Natural killer cell treated with Interleukin-12 subunit alpha and Interleukin-12 subunit beta and Interleukin-15 and Interleukin-18, amount 100 ng/mL, for 72 hours (primary cell): ENCODE measurements around the gene DLGAP1. TPM values are rescaled to one million over a fixed set of nuclear protein-coding genes. Genes with fewer than 3 reads are reported as not detected.
"Not testable (repeated sequence)": the region's sequence is repeated elsewhere in the genome, so short reads cannot be mapped to it uniquely, and the experiment has no call there.

Experiments
- ATAC-seq, 2 donors: fragments of 150-1000 bp; cut with Tn5 transposase in 1 of 2; sonication (Bioruptor Pico), chemical (Tn5 transposase) in 1 of 2; 2 replicates each; pipeline ENCODE4 v1.10.0; 2021
- DNase-seq: peaks from one replicate; pipeline ENCODE4 v3.0.0; 2022; ENCODE audit warnings: low spot score
- H3K27ac Mint-ChIP-seq, 2 donors: 1 replicate in 1 of 2; 2 replicates in 1 of 2; pipeline ENCODE4 v1.8.0; 2022; ENCODE audit warnings: mixed read lengths in 2 of 2, mild to moderate bottlenecking in 1 of 2, moderate library complexity in 1 of 2
- H3K27me3 Mint-ChIP-seq, 2 donors: 1 replicate in 1 of 2; 2 replicates in 1 of 2; pipeline ENCODE4 v1.8.0; 2022; ENCODE audit warnings: mixed read lengths in 2 of 2
- H3K36me3 Mint-ChIP-seq: one replicate; pipeline ENCODE4 v1.8.0; 2022; ENCODE audit warnings: mixed read lengths
- H3K4me1 Mint-ChIP-seq, 2 donors: 1 replicate in 1 of 2; 2 replicates in 1 of 2; pipeline ENCODE4 v1.8.0; 2022; ENCODE audit warnings: low read depth in 2 of 2, mixed read lengths in 2 of 2, mild to moderate bottlenecking in 1 of 2
- H3K4me3 Mint-ChIP-seq: one replicate; pipeline ENCODE4 v1.8.0; 2022; ENCODE audit warnings: mixed read lengths
- H3K9me3 Mint-ChIP-seq: 2 replicates; pipeline ENCODE4 v1.8.0; 2022; ENCODE audit warnings: mixed read lengths
- total RNA-seq, 2 donors: library from RNA; stranded (reverse); gene quantifications; one replicate each; pipeline ENCODE4 v1.2.3, GENCODE V29; 2022

DLGAP1 gene
- total RNA-seq, 2 donors from 2014 or later: not detected

DNA sequence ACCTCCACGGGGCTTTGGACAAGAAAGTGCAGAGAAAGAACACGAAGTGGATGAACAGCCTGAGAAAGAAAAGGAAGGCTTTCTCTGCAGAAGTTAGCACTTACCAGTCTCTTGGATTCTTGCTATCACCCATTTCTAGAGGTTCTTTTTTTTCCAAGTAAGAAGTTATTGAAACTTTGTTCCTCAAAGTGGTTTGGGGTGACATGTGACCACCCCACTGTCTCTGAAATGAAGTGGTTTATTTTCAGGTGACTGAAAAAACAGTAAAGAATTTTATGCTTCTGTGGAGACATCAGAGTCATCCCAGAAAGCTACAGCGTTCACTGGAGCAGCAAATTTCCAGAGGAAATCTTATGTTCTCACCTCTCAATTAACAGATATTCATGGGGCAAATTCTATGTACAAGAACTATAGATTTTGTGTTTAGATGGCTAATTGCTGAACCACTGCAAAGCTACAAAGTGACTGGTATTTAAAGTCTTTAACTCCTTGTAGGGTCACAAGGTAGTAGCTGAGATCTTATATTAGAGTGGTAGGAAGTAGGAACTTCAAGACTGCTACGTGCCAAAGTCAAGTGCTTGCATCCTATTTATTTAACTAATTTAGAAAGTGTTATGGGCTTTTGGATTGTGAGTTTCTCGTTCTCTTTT, 737.6 kb downstream of the DLGAP1 start:
- no peak for DNase-seq
- Mint-ChIP-seq H3K4me1 (no peaks in the 10 kb centered on the region), H3K27ac (no peak overlapping the region)

DNA sequence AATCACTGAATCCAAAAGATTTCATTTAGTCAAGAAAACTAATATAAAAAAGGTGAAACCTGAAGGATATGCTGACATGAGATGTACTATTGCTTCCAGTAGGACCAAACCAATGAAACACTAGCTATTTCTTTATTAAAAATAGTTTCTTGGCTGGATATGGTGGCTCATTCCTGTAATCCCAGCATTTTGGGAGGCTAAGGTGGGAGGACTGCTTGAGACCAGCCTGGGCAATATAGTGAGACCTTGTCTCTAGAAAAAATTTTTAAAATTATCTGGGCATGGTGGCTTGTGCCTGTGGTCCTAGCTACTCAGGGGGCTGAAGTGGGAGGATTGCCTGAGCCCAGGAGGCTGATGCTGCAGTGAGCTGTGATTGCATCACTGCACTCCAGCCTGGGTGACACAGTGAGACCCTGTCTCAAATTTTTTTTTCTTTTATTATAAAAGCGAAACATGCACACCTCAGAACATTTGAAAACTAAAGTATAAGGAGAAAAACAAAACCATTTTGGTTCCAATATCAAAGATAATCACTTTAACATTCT, 738.9 kb downstream of the DLGAP1 start:
- Mint-ChIP-seq H3K9me3 (no peaks in the 10 kb centered on the region), H3K27me3 (peaks cover 2 to 5% of the 10 kb centered on the region in 2 donors), H3K4me3 (no peak overlapping the region), H3K27ac (no peak overlapping the region), H3K4me1 (no peaks in the 10 kb centered on the region), H3K36me3 (no peaks in the 10 kb centered on the region)
- ATAC-seq: no peak
- no peak for DNase-seq

More for the DNA sequence above, 737.6 kb downstream of the DLGAP1 start:
- Mint-ChIP-seq H3K4me3 (no peak overlapping the region), H3K36me3 (no peaks in the 10 kb centered on the region), H3K27me3 (peaks cover 0 to 2% of the 10 kb centered on the region in 2 donors), H3K9me3 (no peaks in the 10 kb centered on the region)
- no peak for ATAC-seq

- ATAC-seq (no peak), DNase-seq (no peak)
- no peak overlapping the region for H3K27ac Mint-ChIP-seq
- H3K4me1 Mint-ChIP-seq: no peaks in the 10 kb centered on the region
- no peaks in the 10 kb centered on the region for H3K36me3 Mint-ChIP-seq
- no peaks in the 10 kb centered on the region for H3K9me3 Mint-ChIP-seq
- H3K27me3 Mint-ChIP-seq: peaks cover 7 to 12% of the 10 kb centered on the region in 2 donors
- no peak overlapping the region for H3K4me3 Mint-ChIP-seq
Measured at GRCh38 chr18:3715231-3716080, 739.7 kb downstream of the DLGAP1 start.

GRCh38 chr18:3713708-3714107, 741.4 kb downstream of the DLGAP1 start:
- no peak for DNase-seq
- no peak overlapping the region for H3K4me3 Mint-ChIP-seq
- ATAC-seq: no peak
- no peaks in the 10 kb centered on the region for H3K9me3 Mint-ChIP-seq
- H3K27ac Mint-ChIP-seq: no peak overlapping the region
- peaks cover 8 to 23% of the 10 kb centered on the region in 2 donors for H3K27me3 Mint-ChIP-seq
- H3K36me3 Mint-ChIP-seq: no peaks in the 10 kb centered on the region
- no peaks in the 10 kb centered on the region for H3K4me1 Mint-ChIP-seq

DNA sequence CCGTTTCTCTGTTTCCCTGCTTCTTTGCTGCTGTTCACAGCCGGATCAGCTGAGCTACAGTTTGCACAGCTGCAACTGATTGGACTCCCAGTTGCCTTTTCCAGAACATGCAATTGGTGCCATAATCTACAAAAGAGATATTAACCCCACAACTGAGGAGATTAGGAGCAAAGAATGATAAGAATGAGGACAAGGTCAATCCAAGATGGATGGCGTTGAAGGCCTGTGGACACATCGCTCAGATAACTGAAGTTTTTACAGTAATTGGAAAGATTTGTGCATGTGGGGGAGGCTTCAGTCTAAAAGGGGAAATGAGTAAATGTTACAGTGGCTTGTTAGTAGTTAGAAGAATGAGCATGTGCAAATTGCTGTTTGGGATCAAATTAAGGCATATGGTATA, 741.9 kb downstream of the DLGAP1 start:
- H3K36me3 Mint-ChIP-seq: no peaks in the 10 kb centered on the region
- no peak overlapping the region for H3K27ac Mint-ChIP-seq
- H3K4me3 Mint-ChIP-seq: no peak overlapping the region
- no peaks in the 10 kb centered on the region for H3K9me3 Mint-ChIP-seq
- no peak for DNase-seq
- peaks cover 7 to 28% of the 10 kb centered on the region in 2 donors for H3K27me3 Mint-ChIP-seq
- no peak for ATAC-seq
- H3K4me1 Mint-ChIP-seq: no peaks in the 10 kb centered on the region

GRCh38 chr18:3712491-3712890, 742.6 kb downstream of the DLGAP1 start:
- Mint-ChIP-seq H3K9me3 (no peaks in the 10 kb centered on the region), H3K4me1 (no peaks in the 10 kb centered on the region), H3K4me3 (no peak overlapping the region), H3K36me3 (no peaks in the 10 kb centered on the region), H3K27ac (no peak overlapping the region), H3K27me3 (peaks cover 6 to 28% of the 10 kb centered on the region in 2 donors)
- ATAC-seq (no peak), DNase-seq (no peak)

- Mint-ChIP-seq H3K4me3 (no peak overlapping the region), H3K4me1 (no peaks in the 10 kb centered on the region), H3K9me3 (no peaks in the 10 kb centered on the region), H3K27ac (no peak overlapping the region), H3K27me3 (peaks cover 10 to 36% of the 10 kb centered on the region in 2 donors), H3K36me3 (no peaks in the 10 kb centered on the region)
- DNase-seq (no peak), ATAC-seq (no peak)
Measured at GRCh38 chr18:3710712-3711301, 744.3 kb downstream of the DLGAP1 start.

- no peaks in the 10 kb centered on the region for H3K9me3 Mint-ChIP-seq
- no peak overlapping the region for H3K4me3 Mint-ChIP-seq
- no peak for DNase-seq
- H3K27ac Mint-ChIP-seq: no peak overlapping the region
- no peaks in the 10 kb centered on the region for H3K4me1 Mint-ChIP-seq
- H3K36me3 Mint-ChIP-seq: no peaks in the 10 kb centered on the region
- peak in 1 of 2 donors; percentile 30 for ATAC-seq
- H3K27me3 Mint-ChIP-seq: peaks cover 10 to 36% of the 10 kb centered on the region in 2 donors
Measured at GRCh38 chr18:3709205-3709604, 745.9 kb downstream of the DLGAP1 start.

DNA sequence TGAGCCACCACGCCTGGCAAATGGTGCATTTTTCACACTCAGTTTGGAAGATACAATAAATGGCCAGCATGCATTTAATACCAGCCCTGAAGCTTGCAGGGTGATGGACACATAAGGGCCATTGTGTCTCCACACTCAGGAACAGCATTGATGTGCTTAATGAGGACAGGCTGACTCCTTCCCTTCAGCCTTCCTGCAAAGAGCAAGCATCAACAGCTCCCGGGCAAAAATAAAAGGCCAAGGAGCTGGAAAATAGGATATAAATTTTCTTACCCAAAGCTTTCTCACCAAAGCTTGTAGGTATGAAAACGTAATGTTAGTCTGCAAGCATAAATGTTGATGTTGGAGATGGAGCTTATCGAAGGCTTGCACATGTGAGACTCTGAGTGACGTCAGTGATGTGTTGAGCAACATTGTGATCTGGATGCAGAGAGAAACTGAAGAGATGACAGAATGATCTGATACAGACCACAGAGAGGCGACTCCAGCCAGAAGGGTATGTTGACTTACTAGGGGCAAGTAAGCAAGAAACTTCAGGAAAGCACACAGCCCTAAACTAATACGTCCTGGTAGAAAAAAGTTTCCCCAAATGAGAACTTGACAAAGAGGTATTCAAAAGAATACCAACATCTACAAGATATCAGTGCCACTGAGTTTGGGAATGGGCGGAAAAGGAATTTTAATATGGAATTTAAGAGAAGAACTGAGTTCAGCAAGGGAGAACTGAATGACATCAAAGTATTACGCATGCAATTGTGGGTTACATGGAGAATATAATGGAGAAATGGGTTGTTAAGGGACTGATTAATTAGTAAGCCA, 748.6 kb downstream of the DLGAP1 start:
- Mint-ChIP-seq H3K9me3 (no peaks in the 10 kb centered on the region), H3K27ac (no peak overlapping the region), H3K27me3 (peaks cover 23 to 58% of the 10 kb centered on the region in 2 donors), H3K4me3 (no peak overlapping the region), H3K4me1 (no peaks in the 10 kb centered on the region), H3K36me3 (no peaks in the 10 kb centered on the region)
- DNase-seq (no peak), ATAC-seq (peak in 1 of 2 donors; percentile 60)

- H3K4me3 Mint-ChIP-seq: no peak overlapping the region
- peaks cover 19 to 50% of the 10 kb centered on the region in 2 donors for H3K27me3 Mint-ChIP-seq
- no peaks in the 10 kb centered on the region for H3K4me1 Mint-ChIP-seq
- DNase-seq (no peak), ATAC-seq (no peak)
- no peaks in the 10 kb centered on the region for H3K9me3 Mint-ChIP-seq
- no peak overlapping the region for H3K27ac Mint-ChIP-seq
- H3K36me3 Mint-ChIP-seq: no peaks in the 10 kb centered on the region
Measured at GRCh38 chr18:3704556-3705344, 750.4 kb downstream of the DLGAP1 start.

- H3K27me3 Mint-ChIP-seq: peaks cover 23 to 50% of the 10 kb centered on the region in 2 donors
- no peaks in the 10 kb centered on the region for H3K4me1 Mint-ChIP-seq
- ATAC-seq (no peak), DNase-seq (no peak)
- no peak overlapping the region for H3K4me3 Mint-ChIP-seq
- H3K9me3 Mint-ChIP-seq: no peaks in the 10 kb centered on the region
- H3K27ac Mint-ChIP-seq: no peak overlapping the region
- no peaks in the 10 kb centered on the region for H3K36me3 Mint-ChIP-seq
Measured at GRCh38 chr18:3703732-3704176, 751.4 kb downstream of the DLGAP1 start.

DNA sequence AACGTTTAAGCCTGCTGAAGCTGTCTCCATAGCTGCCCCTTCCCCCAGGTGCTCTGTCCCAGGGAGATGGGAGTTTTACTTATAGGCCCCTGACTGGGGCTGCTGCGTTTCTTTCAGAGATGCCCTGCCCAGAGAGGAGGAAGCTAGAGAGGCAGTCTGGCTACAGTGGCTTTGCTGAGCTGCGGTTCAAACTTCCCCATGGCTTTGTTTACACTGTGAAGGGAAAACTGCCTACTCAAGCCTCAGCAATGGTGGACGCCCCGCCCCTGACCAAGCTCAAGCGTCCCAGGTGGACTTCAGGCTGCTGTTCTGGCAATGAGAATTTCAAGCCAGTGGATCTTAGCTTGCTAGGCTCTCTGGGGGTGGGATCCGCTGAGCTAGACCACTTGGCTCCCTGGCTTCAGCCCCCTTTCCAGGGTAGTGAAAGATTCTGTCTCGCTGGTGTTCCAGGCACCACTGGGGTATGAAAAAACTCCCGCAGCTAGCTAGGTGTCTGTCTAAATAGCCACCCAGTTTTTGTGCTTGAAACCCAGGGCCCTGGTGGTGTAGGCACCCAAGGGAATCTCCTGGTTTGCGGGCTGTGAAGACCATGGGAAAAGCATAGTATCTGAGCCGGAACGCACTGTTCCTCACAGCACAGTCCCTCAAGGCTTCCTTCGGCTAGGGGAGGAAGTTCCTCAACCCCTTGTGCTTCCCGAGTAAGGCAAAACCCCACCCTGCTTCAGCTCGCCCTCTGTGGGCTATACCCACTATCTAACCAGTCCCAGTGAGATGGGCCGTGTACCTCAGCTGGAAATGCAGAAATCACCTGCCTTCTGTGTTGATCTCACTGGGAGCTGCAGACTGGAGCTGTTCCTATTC, 755.2 kb downstream of the DLGAP1 start:
- not testable (repeated sequence) for DNase-seq, H3K9me3 Mint-ChIP-seq, H3K4me3 Mint-ChIP-seq, H3K36me3 Mint-ChIP-seq, H3K4me1 Mint-ChIP-seq, ATAC-seq
- peaks cover 34 to 65% of the 10 kb centered on the region in 2 donors for H3K27me3 Mint-ChIP-seq
- peak overlapping the region in 1 of 2 donors; percentile 12 for H3K27ac Mint-ChIP-seq
